Measurements from ENCODE around the gene GALNT16. TPM values are rescaled to one million over a fixed set of nuclear protein-coding genes. Genes with fewer than 3 reads are reported as not detected.

Gene GALNT16
- polyA plus RNA-seq, 3 donors = 0.01 TPM; not detected in 2

GRCh38 chr14:69337984-69338383, 78.0 kb downstream of the GALNT16 start:
- H3K4me3 Mint-ChIP-seq = no peak overlapping the region
- intact Hi-C loops (cut with micrococcal nuclease) = no loop called here
- no peaks in the 10 kb centered on the region for H3K4me1 Mint-ChIP-seq
- Histone ChIP-seq H3K27ac (ENCODE audit: low read depth in 1 of 2, low read length in 2 of 2) (no peak overlapping the region), H2AFZ (ENCODE audit: insufficient read depth, low read depth, low read length, poor library complexity, severe bottlenecking) (no peak overlapping the region), H3K27me3 (ENCODE audit: control insufficient read depth in 2 of 2, insufficient read depth in 2 of 2, low read length in 2 of 2) (no peaks in the 10 kb centered on the region), H3K4me2 (replicated peaks; ENCODE audit: extremely low read depth, low read length, poor library complexity, severe bottlenecking) (no peak overlapping the region), H4K20me1 (ENCODE audit: insufficient read depth, low read length) (no peaks in the 10 kb centered on the region), H3K36me3 (replicated peaks in 1 of 2; ENCODE audit: control insufficient read depth in 1 of 2, insufficient read depth in 2 of 2, low read length in 2 of 2) (no peaks in the 10 kb centered on the region), H3K4me1 (ENCODE audit: control insufficient read depth in 1 of 2, insufficient read depth in 2 of 2, low read length in 2 of 2) (no peaks in the 10 kb centered on the region), H3K9me3 (replicated peaks in 1 of 2; ENCODE audit: control insufficient read depth in 1 of 2, insufficient read depth in 1 of 2, low read length in 2 of 2) (no peaks in the 10 kb centered on the region), H3K4me3 (replicated peaks in 1 of 3; ENCODE audit: low read depth in 2 of 3, low read length in 3 of 3) (no peak overlapping the region), H3K79me2 (ENCODE audit: insufficient read depth, low read length) (no peaks in the 10 kb centered on the region), H3K9ac (ENCODE audit: insufficient read depth, low read length, poor library complexity, severe bottlenecking) (no peak overlapping the region)
- no peak overlapping the region for H3K27ac Mint-ChIP-seq
- peaks cover 0 to 2% (median 0%) of the 10 kb centered on the region in 7 donors for H3K9me3 Mint-ChIP-seq
- H3K27me3 Mint-ChIP-seq (ENCODE audit: low read depth in 3 of 3) = peaks cover 6 to 16% (median 14%) of the 10 kb centered on the region in 3 donors
- no peak for DNase-seq
- TF ChIP-seq CTCF (IDR thresholded peaks at IDR 0.05) = no peak
- no peaks in the 10 kb centered on the region for H3K36me3 Mint-ChIP-seq
- 93% methylated on average over 3 of the region's 5 CpGs for WGBS (ENCODE audit: insufficient coverage)

- H2AFZ ChIP-seq (ENCODE audit: insufficient read depth, low read depth, low read length, poor library complexity, severe bottlenecking) = no peak overlapping the region
- intact Hi-C loops (cut with micrococcal nuclease) = no loop called here
- TF ChIP-seq CTCF (IDR thresholded peaks at IDR 0.05) = no peak
- no peak overlapping the region for H3K27ac ChIP-seq (ENCODE audit: low read depth in 1 of 2, low read length in 2 of 2)
- no peak overlapping the region for H3K4me3 ChIP-seq (replicated peaks in 1 of 3; ENCODE audit: low read depth in 2 of 3, low read length in 3 of 3)
- H3K79me2 ChIP-seq (ENCODE audit: insufficient read depth, low read length) = no peaks in the 10 kb centered on the region
- no peaks in the 10 kb centered on the region for H3K4me1 ChIP-seq (ENCODE audit: control insufficient read depth in 1 of 2, insufficient read depth in 2 of 2, low read length in 2 of 2)
- Mint-ChIP-seq H3K36me3 (no peaks in the 10 kb centered on the region), H3K27me3 (ENCODE audit: low read depth in 3 of 3) (peaks cover 4 to 17% (median 10%) of the 10 kb centered on the region in 3 donors), H3K27ac (no peak overlapping the region), H3K4me1 (no peaks in the 10 kb centered on the region), H3K9me3 (peaks cover 0 to 2% (median 0%) of the 10 kb centered on the region in 7 donors), H3K4me3 (no peak overlapping the region)
- WGBS (ENCODE audit: insufficient coverage) = 96% methylated on average over 5 of the region's 13 CpGs
- no peaks in the 10 kb centered on the region for H4K20me1 ChIP-seq (ENCODE audit: insufficient read depth, low read length)
- DNase-seq = no peak
- no peak overlapping the region for H3K9ac ChIP-seq (ENCODE audit: insufficient read depth, low read length, poor library complexity, severe bottlenecking)
- no peaks in the 10 kb centered on the region for H3K27me3 ChIP-seq (ENCODE audit: control insufficient read depth in 2 of 2, insufficient read depth in 2 of 2, low read length in 2 of 2)
- H3K9me3 ChIP-seq (replicated peaks in 1 of 2; ENCODE audit: control insufficient read depth in 1 of 2, insufficient read depth in 1 of 2, low read length in 2 of 2) = no peaks in the 10 kb centered on the region
- H3K4me2 ChIP-seq (replicated peaks; ENCODE audit: extremely low read depth, low read length, poor library complexity, severe bottlenecking) = no peak overlapping the region
- no peaks in the 10 kb centered on the region for H3K36me3 ChIP-seq (replicated peaks in 1 of 2; ENCODE audit: control insufficient read depth in 1 of 2, insufficient read depth in 2 of 2, low read length in 2 of 2)
Observed at GRCh38 chr14:69339426-69339825, 79.5 kb downstream of the GALNT16 start.
